Right lobe of liver (tissue), 4 donors: ENCODE results near the gene ESR2.

ENCODE experiments used
- CTCF ChIP-seq, 4 donors: fragments of 200-600 bp in 3 of 4; fragments of 450-650 bp in 1 of 4; IDR thresholded peaks; one replicate each; pipeline versions ENCODE4 v1.5.1 to v1.8.0; 2016 to 2022; ENCODE audit warnings: antibody characterized with exemption in 4 of 4, mild to moderate bottlenecking in 2 of 4
- POLR2A ChIP-seq: fragments of 450-650 bp; IDR thresholded peaks from one replicate; pipeline ENCODE4 v1.6.1; 2017; ENCODE audit warnings: antibody characterized with exemption, mild to moderate bottlenecking
- donor health status: DM: no; HTN: no; CAD: no.
- donor health status: DM: no; HTN: no; CAD: no.
- donor health status: DM: no; HTN: yes; CAD: no.

- TF ChIP-seq POLR2A (no peak), CTCF (IDR thresholded peaks at IDR 0.05) (no peak)
Measured at GRCh38 chr14:64119500-64119899, 174.7 kb downstream of the ESR2 start.
